Osteoblast (primary cell): ENCODE results near the gene UQCC5. TPM values are rescaled to one million over a fixed set of nuclear protein-coding genes. Genes with fewer than 3 reads are reported as not detected.
A peak's percentile ranks its signal among the peaks of the same experiment; 100 is the strongest.

Source experiments
- DNase-seq: peaks from one replicate; pipeline ENCODE4 v3.0.0; 2011; ENCODE audit warnings: low spot score, mixed read lengths; ENCODE audit not compliant: insufficient read length; ENCODE audit errors: missing footprints
- H2AFZ ChIP-seq: 2 replicates; pipeline ENCODE4 v1.6.0; 2011; ENCODE audit warnings: mild to moderate bottlenecking, low read length
- H3K27ac ChIP-seq: 2 replicates; pipeline ENCODE4 v1.5.1; 2011; ENCODE audit warnings: mild to moderate bottlenecking, low read depth, low read length, moderate library complexity
- H3K27me3 ChIP-seq: 2 replicates; pipeline ENCODE4 v1.6.0; 2012; ENCODE audit warnings: mild to moderate bottlenecking, control low read depth, inconsistent platforms, low read length, moderate library complexity; ENCODE audit not compliant: insufficient read depth
- H3K36me3 ChIP-seq: 2 replicates; pipeline ENCODE4 v1.5.1; 2011; ENCODE audit warnings: mild to moderate bottlenecking, low read length, control low read depth, moderate library complexity; ENCODE audit not compliant: insufficient read depth
- H3K4me1 ChIP-seq: 2 replicates; pipeline ENCODE4 v1.5.1; 2011; ENCODE audit warnings: mild to moderate bottlenecking, low read length, control low read depth, moderate library complexity; ENCODE audit not compliant: insufficient read depth
- H3K4me2 ChIP-seq: 2 replicates; pipeline ENCODE4 v1.6.0; 2011; ENCODE audit warnings: mild to moderate bottlenecking, low read length; ENCODE audit not compliant: insufficient read depth
- H3K4me3 ChIP-seq: fragments of 200-600 bp; sonication (generic); 3 replicates; pipeline ENCODE4 v1.5.1; 2012; ENCODE audit warnings: mild to moderate bottlenecking, low read length, inconsistent platforms; ENCODE audit not compliant: insufficient read depth
- H3K79me2 ChIP-seq: 2 replicates; pipeline ENCODE4 v1.6.0; 2012; ENCODE audit warnings: mild to moderate bottlenecking, low read length, control low read depth, inconsistent platforms; ENCODE audit not compliant: insufficient read depth
- H3K9me3 ChIP-seq: 2 replicates; pipeline ENCODE4 v1.5.1; 2011; ENCODE audit warnings: low read depth, low read length, control low read depth
- H4K20me1 ChIP-seq: 2 replicates; pipeline ENCODE4 v1.6.0; 2012; ENCODE audit warnings: mild to moderate bottlenecking, low read length, control low read depth; ENCODE audit not compliant: insufficient read depth
- total RNA-seq: library from RNA; depleted of rRNA; stranded (reverse); fragments of >200 nt; gene quantifications from 2 replicates; pipeline ENCODE4 v1.2.3, GENCODE V29; 2012
- TF ChIP-seq, protein P1 (sequence below): IDR thresholded peaks from 2 replicates; pipeline ENCODE4 v1.5.1; 2011; ENCODE audit warnings: mild to moderate bottlenecking, low read depth, low read length, moderate library complexity; ENCODE audit errors: extremely low read depth

The UQCC5 gene
- total RNA-seq, 1 donor, result 8.3 TPM

DNA sequence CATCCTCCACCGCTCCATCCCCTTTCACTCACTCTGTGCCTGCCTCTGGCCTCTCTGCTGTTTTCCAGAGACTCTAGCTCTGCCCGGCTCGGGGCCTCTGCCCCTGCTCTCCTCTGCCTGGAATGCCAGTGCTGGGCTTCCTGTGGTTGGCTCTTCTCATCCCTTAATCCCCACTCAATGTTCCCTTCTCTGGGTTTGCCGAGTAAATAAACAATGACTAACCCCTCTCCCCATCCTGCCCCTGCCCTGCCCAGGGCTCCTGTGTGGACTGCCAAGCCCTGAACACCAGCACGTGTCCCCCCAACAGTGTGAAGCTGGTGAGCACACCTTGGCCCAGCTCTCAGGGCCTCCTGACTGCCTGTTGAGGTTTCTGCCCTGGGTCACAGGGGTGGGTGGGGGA lies 29.0 kb upstream of the UQCC5 start:
- H3K36me3 ChIP-seq, result no peaks in the 10 kb centered on the region
- no peaks in the 10 kb centered on the region for H4K20me1 ChIP-seq
- TF ChIP-seq, protein P1, sequence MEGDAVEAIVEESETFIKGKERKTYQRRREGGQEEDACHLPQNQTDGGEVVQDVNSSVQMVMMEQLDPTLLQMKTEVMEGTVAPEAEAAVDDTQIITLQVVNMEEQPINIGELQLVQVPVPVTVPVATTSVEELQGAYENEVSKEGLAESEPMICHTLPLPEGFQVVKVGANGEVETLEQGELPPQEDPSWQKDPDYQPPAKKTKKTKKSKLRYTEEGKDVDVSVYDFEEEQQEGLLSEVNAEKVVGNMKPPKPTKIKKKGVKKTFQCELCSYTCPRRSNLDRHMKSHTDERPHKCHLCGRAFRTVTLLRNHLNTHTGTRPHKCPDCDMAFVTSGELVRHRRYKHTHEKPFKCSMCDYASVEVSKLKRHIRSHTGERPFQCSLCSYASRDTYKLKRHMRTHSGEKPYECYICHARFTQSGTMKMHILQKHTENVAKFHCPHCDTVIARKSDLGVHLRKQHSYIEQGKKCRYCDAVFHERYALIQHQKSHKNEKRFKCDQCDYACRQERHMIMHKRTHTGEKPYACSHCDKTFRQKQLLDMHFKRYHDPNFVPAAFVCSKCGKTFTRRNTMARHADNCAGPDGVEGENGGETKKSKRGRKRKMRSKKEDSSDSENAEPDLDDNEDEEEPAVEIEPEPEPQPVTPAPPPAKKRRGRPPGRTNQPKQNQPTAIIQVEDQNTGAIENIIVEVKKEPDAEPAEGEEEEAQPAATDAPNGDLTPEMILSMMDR, result no peak
- no peaks in the 10 kb centered on the region for H3K9me3 ChIP-seq
- H3K27me3 ChIP-seq, result peaks cover 3% of the 10 kb centered on the region
- H2AFZ ChIP-seq, result no peak overlapping the region
- H3K4me2 ChIP-seq, result no peak overlapping the region
- peaks cover 3% of the 10 kb centered on the region for H3K4me1 ChIP-seq
- H3K79me2 ChIP-seq, result no peaks in the 10 kb centered on the region
- peak; percentile 99 for DNase-seq
- H3K4me3 ChIP-seq, result no peak overlapping the region
- H3K27ac ChIP-seq, result no peak overlapping the region

DNA sequence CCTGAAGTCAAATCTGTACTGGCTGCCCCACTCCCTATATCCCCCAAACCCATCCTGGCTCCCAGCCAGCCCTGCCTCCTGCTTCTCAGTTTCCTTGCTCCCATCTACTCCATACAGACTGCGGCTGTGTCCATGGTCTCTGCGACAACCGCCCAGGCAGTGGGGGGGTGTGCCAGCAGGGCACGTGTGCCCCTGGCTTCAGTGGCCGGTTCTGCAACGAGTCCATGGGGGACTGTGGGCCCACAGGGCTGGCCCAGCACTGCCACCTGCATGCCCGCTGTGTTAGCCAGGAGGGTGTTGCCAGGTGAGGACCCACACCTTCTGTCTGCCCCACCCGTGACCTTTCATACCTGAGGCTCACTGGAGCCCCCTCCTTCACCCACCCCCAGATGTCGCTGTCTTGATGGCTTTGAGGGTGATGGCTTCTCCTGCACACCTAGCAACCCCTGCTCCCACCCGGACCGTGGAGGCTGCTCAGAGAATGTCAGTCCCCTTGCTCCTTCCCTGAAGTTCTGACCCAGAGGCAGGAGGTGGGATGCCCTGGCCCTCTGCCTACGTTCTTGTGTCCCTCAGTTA lies 26.6 kb upstream of the UQCC5 start:
- Histone ChIP-seq H3K4me3 (no peak overlapping the region), H3K36me3 (no peaks in the 10 kb centered on the region), H3K27ac (no peak overlapping the region), H3K27me3 (peaks cover 5% of the 10 kb centered on the region), H3K9me3 (no peaks in the 10 kb centered on the region), H4K20me1 (no peaks in the 10 kb centered on the region), H3K4me2 (no peak overlapping the region), H2AFZ (no peak overlapping the region), H3K79me2 (no peaks in the 10 kb centered on the region), H3K4me1 (peaks cover 3% of the 10 kb centered on the region)
- DNase-seq, result no peak
- TF ChIP-seq, protein P1, result no peak

DNA sequence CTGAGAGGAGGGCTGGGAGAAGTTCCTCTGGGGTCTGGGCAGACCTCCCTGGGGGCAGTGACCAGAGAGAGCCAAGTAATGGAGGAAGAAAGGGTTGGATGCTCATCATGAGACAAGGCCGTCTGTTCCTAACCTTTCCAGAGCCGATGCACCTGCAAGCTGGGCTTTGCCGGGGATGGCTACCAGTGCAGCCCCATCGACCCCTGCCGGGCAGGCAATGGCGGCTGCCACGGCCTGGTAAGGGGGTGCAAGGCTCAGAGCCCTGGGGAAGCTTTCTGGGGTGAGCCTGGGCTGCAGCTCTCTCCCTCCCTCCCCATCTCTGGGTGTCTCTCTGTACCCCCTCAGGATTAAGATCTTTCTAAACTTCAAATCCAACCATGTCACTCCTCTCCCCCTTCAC lies 24.9 kb upstream of the UQCC5 start:
- H3K4me1 ChIP-seq, result peaks cover 3% of the 10 kb centered on the region

DNA sequence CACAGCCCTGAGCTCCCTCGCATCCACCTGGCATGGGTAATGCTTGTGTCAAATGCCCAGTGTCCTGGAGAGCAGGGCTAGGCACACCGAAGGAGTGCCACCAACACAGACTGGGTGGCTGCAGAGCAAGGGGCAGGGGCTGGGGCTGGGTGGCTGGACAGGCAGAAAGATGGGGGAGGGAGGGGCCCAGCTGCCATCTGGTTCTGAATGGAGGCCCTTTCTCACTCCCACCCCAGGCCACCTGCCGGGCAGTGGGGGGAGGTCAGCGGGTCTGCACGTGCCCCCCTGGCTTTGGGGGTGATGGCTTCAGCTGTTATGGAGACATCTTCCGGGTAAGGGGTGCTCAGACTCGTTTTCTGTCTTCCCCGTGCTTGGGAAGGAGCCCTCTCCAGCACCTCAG lies 24.3 kb upstream of the UQCC5 start:
- DNase-seq, result no peak
- Histone ChIP-seq H3K4me3 (no peak overlapping the region), H2AFZ (no peak overlapping the region), H3K36me3 (no peaks in the 10 kb centered on the region), H3K9me3 (no peaks in the 10 kb centered on the region), H3K27ac (no peak overlapping the region), H3K4me2 (no peak overlapping the region), H3K4me1 (peaks cover 3% of the 10 kb centered on the region), H3K79me2 (no peaks in the 10 kb centered on the region), H4K20me1 (no peaks in the 10 kb centered on the region), H3K27me3 (peaks cover 5% of the 10 kb centered on the region)
- TF ChIP-seq, protein P1, result no peak

More for the DNA sequence above, 24.9 kb upstream of the UQCC5 start:
- H3K9me3 ChIP-seq, result no peaks in the 10 kb centered on the region
- H4K20me1 ChIP-seq, result no peaks in the 10 kb centered on the region
- peaks cover 5% of the 10 kb centered on the region for H3K27me3 ChIP-seq
- H2AFZ ChIP-seq, result no peak overlapping the region
- TF ChIP-seq, protein P1, result no peak
- no peak overlapping the region for H3K4me3 ChIP-seq
- H3K79me2 ChIP-seq, result no peaks in the 10 kb centered on the region
- H3K4me2 ChIP-seq, result no peak overlapping the region
- H3K36me3 ChIP-seq, result no peaks in the 10 kb centered on the region
- no peak overlapping the region for H3K27ac ChIP-seq
- no peak for DNase-seq
